ENCODE data around the gene GKN2. TPM values are rescaled to one million over a fixed set of nuclear protein-coding genes. Genes with fewer than 3 reads are reported as not detected.

GKN2 gene
- total RNA-seq, 1 experiment from 2014 or later: not detected

- ATAC-seq (no peak), DNase-seq (ENCODE audit: low read depth, low spot score) (no peak)
- Histone ChIP-seq H3K4me1 (ENCODE audit: control insufficient read depth in 1 of 2, insufficient read depth in 2 of 2, low read length in 2 of 2) (peaks cover 0 to 4% of the 10 kb centered on the region in 2 experiments; a peak in 1 of 4 replicates), H3K36me3 (ENCODE audit: control insufficient read depth in 1 of 2, insufficient read depth in 2 of 2, low read length in 2 of 2) (no peaks in the 10 kb centered on the region), H3K9me3 (ENCODE audit: control insufficient read depth in 1 of 2, insufficient read depth in 1 of 2, low read depth in 1 of 2, low read length in 2 of 2) (0 out of 4 replicates have a peak, but pooled peaks cover 0 to 3% of the 10 kb centered on the region in 2 experiments), H3K4me2 (ENCODE audit: low read length) (no peak overlapping the region), H3K27me3 (ENCODE audit: insufficient read depth, low read length) (no peaks in the 10 kb centered on the region), H4K20me1 (ENCODE audit: insufficient read depth) (no peaks in the 10 kb centered on the region), H2AFZ (ENCODE audit: low read depth, low read length, poor library complexity, severe bottlenecking) (no peak overlapping the region), H3K9me2 (ENCODE audit: insufficient read depth) (no peaks in the 10 kb centered on the region), H3K4me3 (replicated peaks in 1 of 2; ENCODE audit: low read depth in 1 of 2, low read length in 2 of 2) (no peak overlapping the region), H3K9ac (ENCODE audit: low read length) (no peak overlapping the region), H3K79me2 (ENCODE audit: insufficient read depth, low read length) (no peaks in the 10 kb centered on the region), H3K27ac (ENCODE audit: low read depth, low read length) (no peak overlapping the region)
- TF ChIP-seq CEBPB (IDR thresholded peaks at IDR 0.05; ENCODE audit: low read depth) (no peak), YY1 (IDR thresholded peaks at IDR 0.05; ENCODE audit: extremely low read depth, insufficient replicate concordance, low read depth, low read length) (no peak), ZFX (IDR thresholded peaks at IDR 0.05) (no peak), CTCF (IDR thresholded peaks at IDR 0.05 in 2 of 3, conservative IDR thresholded peaks at IDR 0.05 in 1 of 3; ENCODE audit: borderline replicate concordance in 1 of 3, insufficient read depth in 1 of 3, low read depth in 2 of 3, low read length in 2 of 3) (no peak), POLR2A (IDR thresholded peaks at IDR 0.05; ENCODE audit: borderline replicate concordance, extremely low read depth, insufficient read depth, insufficient read length) (no peak), REST (IDR thresholded peaks at IDR 0.05; ENCODE audit: low read depth) (no peak), CBX3 (IDR thresholded peaks at IDR 0.05; ENCODE audit: low read depth) (no peak), ELF1 (IDR thresholded peaks at IDR 0.05; ENCODE audit: borderline replicate concordance, low read depth) (no peak), SIN3A (IDR thresholded peaks at IDR 0.05; ENCODE audit: low read depth) (no peak), EZH2 (IDR thresholded peaks at IDR 0.05) (no peak), TCF7L2 (IDR thresholded peaks at IDR 0.05; ENCODE audit: borderline replicate concordance, extremely low read depth, insufficient read depth, insufficient read length) (no peak)
- TF ChIP-seq, protein P1, sequence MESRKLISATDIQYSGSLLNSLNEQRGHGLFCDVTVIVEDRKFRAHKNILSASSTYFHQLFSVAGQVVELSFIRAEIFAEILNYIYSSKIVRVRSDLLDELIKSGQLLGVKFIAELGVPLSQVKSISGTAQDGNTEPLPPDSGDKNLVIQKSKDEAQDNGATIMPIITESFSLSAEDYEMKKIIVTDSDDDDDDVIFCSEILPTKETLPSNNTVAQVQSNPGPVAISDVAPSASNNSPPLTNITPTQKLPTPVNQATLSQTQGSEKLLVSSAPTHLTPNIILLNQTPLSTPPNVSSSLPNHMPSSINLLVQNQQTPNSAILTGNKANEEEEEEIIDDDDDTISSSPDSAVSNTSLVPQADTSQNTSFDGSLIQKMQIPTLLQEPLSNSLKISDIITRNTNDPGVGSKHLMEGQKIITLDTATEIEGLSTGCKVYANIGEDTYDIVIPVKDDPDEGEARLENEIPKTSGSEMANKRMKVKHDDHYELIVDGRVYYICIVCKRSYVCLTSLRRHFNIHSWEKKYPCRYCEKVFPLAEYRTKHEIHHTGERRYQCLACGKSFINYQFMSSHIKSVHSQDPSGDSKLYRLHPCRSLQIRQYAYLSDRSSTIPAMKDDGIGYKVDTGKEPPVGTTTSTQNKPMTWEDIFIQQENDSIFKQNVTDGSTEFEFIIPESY (IDR thresholded peaks at IDR 0.05; ENCODE audit: extremely low read depth, insufficient replicate concordance, low read length): no peak
- TF ChIP-seq, protein P2, sequence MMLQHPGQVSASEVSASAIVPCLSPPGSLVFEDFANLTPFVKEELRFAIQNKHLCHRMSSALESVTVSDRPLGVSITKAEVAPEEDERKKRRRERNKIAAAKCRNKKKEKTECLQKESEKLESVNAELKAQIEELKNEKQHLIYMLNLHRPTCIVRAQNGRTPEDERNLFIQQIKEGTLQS (IDR thresholded peaks at IDR 0.05): no peak
- TF ChIP-seq, protein P3, sequence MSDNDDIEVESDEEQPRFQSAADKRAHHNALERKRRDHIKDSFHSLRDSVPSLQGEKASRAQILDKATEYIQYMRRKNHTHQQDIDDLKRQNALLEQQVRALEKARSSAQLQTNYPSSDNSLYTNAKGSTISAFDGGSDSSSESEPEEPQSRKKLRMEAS (IDR thresholded peaks at IDR 0.05): no peak
- intact Hi-C loops (cut with micrococcal nuclease): no loop called here
- no TSS peak for BruUV-seq (replicated peaks)
- CTCF ChIA-PET: no interaction called here
- POLR2A ChIA-PET: no interaction called here
- RAD21 ChIA-PET (ENCODE audit: low non-redundant PET in 1 of 2, low total read pairs in 2 of 2, uncharacterized antibody in 2 of 2, unreplicated experiment in 2 of 2): no interaction called here
These were observed 12.3 kb downstream of the GKN2 start for GRCh38 chr2:68940369-68940768.
